NCI-H510A (cell line): ENCODE measurements around the gene CDH4.
"Not testable (repeated sequence)": the region's sequence is repeated elsewhere in the genome, so short reads cannot be mapped to it uniquely, and the experiment has no call there.

ENCODE experiments used
- DNase-seq: peaks from one replicate; lab custom pipeline; 2025; lab: John Stamatoyannopoulos, UW

The CDH4 gene

DNA sequence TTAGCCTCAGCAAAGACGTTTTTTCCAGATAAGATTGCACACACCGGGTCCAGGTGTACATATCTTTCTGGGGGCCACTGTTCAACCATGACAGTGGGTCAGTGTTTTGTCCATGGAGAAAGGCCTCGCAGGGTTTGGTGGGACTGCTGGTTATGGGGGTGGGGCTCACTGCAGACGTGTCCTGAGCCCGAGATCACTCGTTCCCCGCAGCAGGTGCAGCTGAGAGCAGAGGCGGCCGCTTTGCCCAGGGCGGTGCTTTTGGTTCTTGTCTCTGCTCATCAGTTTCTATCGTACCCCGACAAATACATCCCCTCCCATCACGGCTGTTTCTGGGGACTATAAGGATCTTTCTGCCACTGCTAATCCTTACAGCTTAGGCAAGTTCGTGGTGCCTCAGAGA lies 166.9 kb downstream of the CDH4 start:
- DNase-seq = no peak

GRCh38 chr20:61419501-61419900 lies 167.4 kb downstream of the CDH4 start:
- no peak for DNase-seq

DNA sequence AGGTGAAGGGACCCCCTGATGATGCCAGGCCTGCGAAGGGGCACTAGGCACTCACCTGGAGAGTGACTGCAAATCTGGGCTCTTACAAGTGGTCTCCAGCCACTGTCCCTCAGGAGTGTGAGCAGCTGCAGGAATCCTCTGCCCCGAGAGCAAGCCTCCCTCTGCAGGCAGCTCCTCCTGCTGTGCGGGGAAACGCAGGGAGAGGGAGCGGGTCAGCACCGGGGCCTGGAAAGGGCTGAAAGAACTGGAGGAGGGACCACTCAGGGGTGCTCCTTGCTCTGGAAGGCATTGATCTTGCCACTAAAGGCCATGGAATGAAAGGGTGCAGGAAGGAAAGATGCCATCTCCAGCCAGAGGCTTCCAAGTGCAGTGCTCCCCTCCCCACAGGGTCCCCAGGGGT lies 168.0 kb downstream of the CDH4 start:
- DNase-seq = no peak

GRCh38 chr20:61420781-61421180 lies 168.7 kb downstream of the CDH4 start:
- no peak for DNase-seq

DNA sequence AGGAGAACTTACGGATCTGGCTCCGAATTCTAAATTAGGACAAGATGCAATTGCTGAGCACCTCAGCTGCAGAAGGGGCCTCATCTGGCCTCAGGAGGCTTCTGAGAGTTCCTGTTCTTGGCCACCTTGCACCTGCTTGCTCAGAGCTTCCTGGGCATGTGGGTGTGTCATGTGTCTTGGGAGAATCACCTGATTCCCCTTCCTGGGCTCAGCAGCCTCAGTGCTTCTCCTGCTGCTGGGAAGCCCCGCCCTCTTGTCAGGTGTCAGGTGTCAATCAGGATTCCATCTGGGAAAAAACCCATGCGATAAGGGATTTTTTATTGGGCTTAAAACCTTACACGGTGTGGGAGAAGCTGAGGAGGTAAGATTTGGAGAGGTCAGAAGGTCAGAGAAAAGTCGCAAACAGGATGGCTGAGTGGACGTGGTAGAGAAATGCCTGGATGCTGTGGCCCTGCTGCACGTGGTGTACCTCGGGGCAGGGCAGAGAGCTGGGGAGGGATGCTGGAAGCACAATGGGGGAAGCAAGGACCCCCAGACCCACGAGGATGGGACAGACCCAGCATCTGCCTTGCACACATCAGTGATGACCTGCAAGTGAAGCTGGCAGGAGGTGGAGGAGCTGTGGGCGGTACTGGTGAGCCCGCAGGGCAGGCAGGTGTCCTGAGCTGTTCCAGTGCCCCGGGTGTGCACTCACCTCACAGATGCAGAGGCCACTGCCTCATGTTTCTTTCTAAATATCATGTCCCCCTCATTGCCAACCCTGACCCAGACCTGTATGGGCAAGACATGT lies 170.8 kb downstream of the CDH4 start:
- no peak for DNase-seq

GRCh38 chr20:61424011-61424627 lies 172.1 kb downstream of the CDH4 start:
- no peak for DNase-seq

GRCh38 chr20:61424628-61425420 lies 172.8 kb downstream of the CDH4 start:
- no peak for DNase-seq

GRCh38 chr20:61425541-61425991 lies 173.5 kb downstream of the CDH4 start:
- not testable (repeated sequence) for DNase-seq

- no peak for DNase-seq
Measured at GRCh38 chr20:61426352-61426751, 174.3 kb downstream of the CDH4 start.

- no peak for DNase-seq
Measured at GRCh38 chr20:61429458-61430227, 177.6 kb downstream of the CDH4 start.

DNA sequence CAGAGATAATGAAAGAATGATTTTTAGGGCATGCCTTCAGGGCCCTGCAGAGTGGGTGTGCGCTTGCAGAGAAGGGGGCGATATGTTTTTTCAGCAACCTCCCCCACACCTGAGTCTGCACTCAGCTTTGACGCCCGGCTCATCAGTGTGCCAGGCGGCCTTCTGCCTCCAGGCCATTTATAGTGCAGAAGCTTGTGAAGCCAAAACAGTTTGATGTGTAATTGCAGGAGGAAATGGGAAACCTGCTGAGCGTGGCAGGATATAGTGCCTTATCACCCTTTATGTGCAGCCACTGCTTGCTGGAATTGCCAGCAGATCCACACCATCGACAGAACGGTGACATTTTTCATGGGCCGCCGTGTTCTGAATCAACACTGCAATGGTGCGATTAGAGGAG lies 178.2 kb downstream of the CDH4 start:
- no peak for DNase-seq

- DNase-seq = no peak
Measured at GRCh38 chr20:61433176-61433575, 181.1 kb downstream of the CDH4 start.

DNA sequence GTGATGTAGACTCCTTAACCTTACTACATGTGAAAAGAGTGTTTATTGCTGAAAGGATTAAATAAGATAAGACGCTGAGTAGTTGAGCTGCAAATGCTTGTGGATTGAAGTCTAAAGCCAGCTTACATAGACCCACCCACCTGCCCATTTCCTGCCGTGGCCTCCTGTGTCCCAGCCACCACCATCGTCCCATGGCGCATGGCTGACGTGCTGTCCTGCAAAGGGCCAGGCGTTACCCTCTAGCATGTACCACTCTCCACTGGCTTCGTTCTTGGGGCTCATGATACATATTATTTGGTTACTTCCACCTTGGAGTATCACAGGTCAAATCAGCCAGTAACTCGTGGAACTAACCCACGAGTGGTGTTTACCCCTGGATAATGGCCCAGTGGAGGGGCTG lies 181.8 kb downstream of the CDH4 start:
- no peak for DNase-seq

DNA sequence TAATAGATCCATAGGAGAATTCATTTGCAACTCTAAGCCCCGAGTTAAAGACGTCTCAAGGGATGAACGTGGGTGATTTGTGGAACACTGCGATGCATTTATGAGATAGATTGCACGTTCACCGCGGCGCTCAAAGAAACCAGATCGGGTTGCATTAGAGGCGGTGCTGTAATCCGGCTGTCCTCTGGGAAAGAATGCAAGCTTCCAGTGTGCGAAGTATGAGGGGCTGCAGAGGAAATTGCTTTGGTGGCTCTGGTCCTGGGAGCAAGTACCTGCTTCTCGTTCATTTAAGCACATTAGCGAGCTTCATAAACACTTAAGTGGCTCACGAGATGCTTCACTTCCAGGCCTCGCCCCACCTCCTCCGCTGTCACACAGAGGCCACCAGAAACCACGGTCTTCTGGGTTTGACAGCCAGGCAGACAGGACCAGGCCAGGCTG lies 182.3 kb downstream of the CDH4 start:
- no peak for DNase-seq

DNA sequence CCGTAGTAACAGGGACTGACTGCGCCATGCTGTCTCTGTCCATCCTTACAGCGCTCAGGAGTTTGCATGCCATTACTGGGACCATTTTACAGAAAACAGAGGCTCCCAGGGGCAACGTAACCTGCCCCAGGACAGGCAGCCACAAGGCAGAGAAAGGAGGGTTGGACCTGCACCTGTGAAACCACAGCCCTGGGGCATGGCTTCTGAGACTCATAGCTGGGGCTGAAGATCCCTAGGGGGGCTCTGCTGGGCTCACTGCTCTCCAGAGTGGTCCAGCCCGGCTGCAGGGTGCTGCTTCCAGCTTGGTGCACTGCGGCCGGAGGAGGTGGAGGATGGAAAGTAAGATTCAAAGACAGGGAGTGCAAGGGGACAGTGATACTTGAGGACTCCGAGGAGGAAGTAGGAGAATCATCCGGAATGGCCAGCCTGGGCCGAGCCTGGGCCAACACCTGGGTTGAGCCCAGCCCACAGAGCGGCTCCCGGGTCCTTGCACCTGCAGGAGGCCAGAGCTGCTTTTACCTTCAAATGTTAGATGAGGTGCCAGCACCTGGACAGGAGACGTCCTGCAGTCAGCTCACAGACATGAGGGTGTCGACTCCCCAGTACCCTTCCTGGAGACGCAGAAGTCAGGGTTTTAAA lies 183.2 kb downstream of the CDH4 start:
- no peak for DNase-seq

DNA sequence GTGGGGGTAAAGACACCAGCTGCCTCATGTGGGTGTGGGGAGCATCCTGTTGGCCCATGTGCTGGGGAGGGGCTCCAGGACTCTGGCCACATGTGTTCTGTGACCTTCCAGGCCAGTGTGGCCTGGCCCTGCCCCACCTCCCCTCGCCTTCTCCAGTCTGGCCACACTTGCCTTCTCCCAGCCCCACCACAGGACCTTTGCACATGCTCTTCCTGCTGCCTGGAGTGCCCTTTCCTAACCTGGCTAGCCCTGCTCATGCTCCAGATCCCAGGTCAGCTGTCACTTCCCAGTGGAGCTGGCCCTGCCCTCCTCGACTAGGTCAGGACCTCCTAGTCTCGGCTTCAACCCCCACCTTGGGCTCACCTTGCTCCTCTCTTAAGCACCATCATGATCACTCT lies 183.8 kb downstream of the CDH4 start:
- no peak for DNase-seq

- DNase-seq = no peak
Measured at GRCh38 chr20:61436283-61436666, 184.2 kb downstream of the CDH4 start.

DNA sequence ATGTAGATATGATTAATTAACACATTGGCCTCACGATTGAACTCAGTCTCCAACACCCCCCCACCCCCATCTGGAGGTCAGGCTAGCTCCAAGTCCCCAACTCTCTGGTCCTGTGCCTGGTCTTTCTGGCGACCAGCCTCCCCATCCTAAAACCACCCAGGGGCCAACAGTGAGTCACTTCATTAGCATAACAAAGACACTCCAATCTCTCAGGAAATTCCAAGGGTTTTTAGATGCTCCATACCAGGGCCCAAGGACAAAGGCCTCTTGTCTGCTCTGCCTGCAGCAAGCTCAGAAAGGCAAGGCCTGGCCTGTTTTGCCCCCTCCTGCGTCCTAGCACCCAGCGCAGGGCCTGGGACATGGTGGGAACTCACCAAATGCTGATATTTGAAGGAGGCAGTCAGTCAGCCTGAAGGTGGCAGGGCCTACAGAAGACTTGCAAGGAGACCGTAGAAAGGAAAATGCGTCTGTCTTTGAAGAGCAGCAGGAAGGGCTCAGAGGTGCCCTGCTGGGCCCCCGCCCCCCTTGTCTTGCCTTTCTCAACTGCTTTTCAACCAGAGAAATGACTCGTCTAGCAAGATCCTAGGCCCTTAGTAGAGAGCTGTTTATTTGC lies 184.7 kb downstream of the CDH4 start:
- DNase-seq = no peak

DNA sequence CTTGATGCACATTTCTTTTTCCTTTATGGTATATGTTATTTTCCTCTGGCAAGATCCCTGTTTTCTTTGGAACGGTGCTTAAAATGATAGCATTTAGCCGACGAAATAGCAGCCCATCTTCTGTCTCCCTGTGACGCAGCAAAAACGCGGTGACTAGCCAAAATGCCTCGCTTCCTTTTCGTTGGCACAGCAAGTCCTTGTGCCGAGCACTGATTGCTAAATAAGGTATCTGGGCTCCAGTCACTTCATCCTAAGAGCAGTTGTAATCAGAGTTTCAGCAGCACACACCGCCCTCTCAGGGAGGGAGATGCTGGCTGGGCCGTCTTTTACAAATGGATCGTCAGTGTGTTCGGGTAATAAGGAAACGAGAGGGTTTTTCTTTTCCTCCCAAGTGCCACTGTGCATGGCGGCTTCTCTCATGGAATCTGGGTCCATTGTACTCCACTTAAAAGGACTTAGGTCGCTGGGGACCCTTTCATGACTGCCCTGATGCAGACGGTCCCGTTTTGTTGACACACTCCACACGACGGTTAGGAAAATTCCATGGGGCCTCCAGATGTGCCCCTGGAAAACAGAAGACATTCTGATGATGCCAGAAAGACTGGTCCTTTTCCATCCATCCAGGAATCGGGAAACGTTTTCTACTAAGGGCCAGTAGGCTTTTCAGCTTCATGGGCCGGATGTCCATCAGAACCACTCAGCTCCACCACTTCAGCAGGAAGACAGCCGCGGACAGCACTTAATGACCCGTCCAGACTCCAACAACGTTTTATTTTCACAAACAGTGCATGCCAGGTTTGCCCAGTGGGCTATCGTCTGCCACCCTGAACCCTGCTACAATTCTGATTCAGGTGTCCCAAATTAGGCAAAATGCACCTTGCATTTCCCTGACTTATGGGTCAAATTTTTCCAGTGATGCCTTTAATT lies 185.5 kb downstream of the CDH4 start:
- no peak for DNase-seq

DNA sequence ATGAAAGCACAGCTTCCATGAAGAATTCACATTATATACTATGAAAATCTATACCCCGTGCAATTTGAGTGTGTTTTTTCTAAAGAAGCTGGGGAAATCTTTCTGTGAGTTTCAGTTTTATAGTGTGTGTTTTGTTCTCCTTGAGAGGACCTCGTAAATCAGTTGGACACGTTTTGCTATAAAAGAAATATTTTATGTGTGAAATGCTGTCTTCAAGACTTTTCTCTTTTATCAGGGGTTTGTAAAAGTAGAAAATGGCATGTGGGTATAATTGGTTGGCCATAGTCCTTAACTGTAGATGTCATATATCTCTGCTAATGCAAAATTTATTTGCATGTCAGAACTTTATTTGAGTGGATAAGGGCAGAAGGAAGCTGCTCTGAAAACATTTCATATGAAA lies 186.2 kb downstream of the CDH4 start:
- DNase-seq = no peak
